Measurements from ENCODE around the gene ORAI2.
A peak's percentile ranks its signal among the peaks of the same experiment; 100 is the strongest.

The ORAI2 gene

GRCh38 chr7:102415685-102416225, 17.6 kb upstream of the ORAI2 start:
- peak; percentile 71 for DNase-seq

- DNase-seq: peak; percentile 41
Observed at GRCh38 chr7:102416406-102416805, 17.0 kb upstream of the ORAI2 start.

- DNase-seq: peak; percentile 46
Observed at GRCh38 chr7:102417105-102417504, 16.3 kb upstream of the ORAI2 start.

- DNase-seq: no peak
Observed at GRCh38 chr7:102418592-102418991, 14.8 kb upstream of the ORAI2 start.

GRCh38 chr7:102421706-102422240, 11.6 kb upstream of the ORAI2 start:
- DNase-seq: no peak

GRCh38 chr7:102424129-102424551, 9.2 kb upstream of the ORAI2 start:
- no peak for DNase-seq

GRCh38 chr7:102424787-102425218, 8.6 kb upstream of the ORAI2 start:
- DNase-seq: no peak

- peak; percentile 92 for DNase-seq
Observed at GRCh38 chr7:102425639-102426267, 7.6 kb upstream of the ORAI2 start.

GRCh38 chr7:102426268-102427018, 6.9 kb upstream of the ORAI2 start:
- DNase-seq: peak; percentile 84

- no peak for DNase-seq
Observed at GRCh38 chr7:102427019-102427405, 6.4 kb upstream of the ORAI2 start.

GRCh38 chr7:102429141-102429899, 4.1 kb upstream of the ORAI2 start:
- no peak for DNase-seq

GRCh38 chr7:102431617-102432298, 1.6 kb upstream of the ORAI2 start:
- peak; percentile 86 for DNase-seq

GRCh38 chr7:102432442-102433218, 745 bp upstream of the ORAI2 start:
- no peak for DNase-seq

GRCh38 chr7:102434039-102434486, 688 bp downstream of the ORAI2 start:
- DNase-seq: no peak

GRCh38 chr7:102436118-102436517, 2.7 kb downstream of the ORAI2 start:
- DNase-seq: no peak

- DNase-seq: no peak
Observed at GRCh38 chr7:102439963-102440795, 6.8 kb downstream of the ORAI2 start.

GRCh38 chr7:102444961-102445673, 11.7 kb downstream of the ORAI2 start:
- DNase-seq: no peak

- DNase-seq: no peak
Observed at GRCh38 chr7:102445674-102446071, 12.3 kb downstream of the ORAI2 start.

- DNase-seq: no peak
Observed at GRCh38 chr7:102446387-102447156, 13.2 kb downstream of the ORAI2 start.
